GM21447 (cell line): ENCODE data around the gene S100A4.
A peak's percentile ranks its signal among the peaks of the same experiment; 100 is the strongest.
"Not testable (repeated sequence)": the region's sequence is repeated elsewhere in the genome, so short reads cannot be mapped to it uniquely, and the experiment has no call there.

Source experiments
- ATAC-seq: cut with Tn5 transposase; IDR thresholded peaks from one replicate; pipeline ENCODE4 v1.9.1; 2021; ENCODE audit not compliant: unreplicated experiment

Gene S100A4

DNA sequence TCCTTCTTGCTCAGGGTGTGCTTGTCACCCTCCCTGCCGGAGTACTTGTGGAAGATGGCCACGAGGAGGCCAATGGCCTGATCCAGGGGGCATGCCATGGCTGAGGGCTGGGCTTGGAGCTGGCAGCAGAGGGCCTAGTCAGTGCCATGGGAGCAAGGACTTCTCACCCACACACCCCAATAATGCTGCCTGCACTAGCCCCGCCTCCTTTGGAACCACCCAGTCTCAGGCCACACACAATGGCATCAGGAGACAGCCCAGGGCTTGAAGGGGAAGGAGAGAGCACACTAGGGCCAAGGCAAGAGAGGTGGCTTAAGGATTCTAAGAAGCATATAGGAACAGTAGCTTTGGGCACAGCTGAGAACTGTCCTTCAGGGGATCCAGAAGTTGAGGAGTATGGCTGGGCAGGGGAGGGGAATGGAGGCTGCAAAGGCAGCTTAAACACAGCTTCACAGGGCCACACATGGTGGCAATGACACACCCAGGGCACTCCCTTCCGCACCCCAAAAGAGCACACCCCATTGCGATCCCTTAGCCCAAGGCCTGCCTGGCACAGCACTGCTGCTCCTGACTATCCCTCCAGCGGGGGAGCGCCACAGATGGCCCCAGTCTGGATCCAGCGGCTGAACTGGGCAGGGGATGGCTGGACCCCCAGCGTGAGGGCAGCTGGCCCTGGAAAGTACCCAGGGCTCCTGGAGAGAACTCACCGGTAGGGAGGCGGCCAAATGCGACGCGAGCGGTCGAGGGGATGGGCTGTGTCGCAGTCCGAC is 10.2 kb downstream of the S100A4 start, which contains the start of gene S100A6:
Gene S100A6 (minus strand): TSS at position 750 of the 770 bp plus-strand sequence. CDS start 652 bp downstream, at position 98.
- ATAC-seq, result peak; percentile 22

DNA sequence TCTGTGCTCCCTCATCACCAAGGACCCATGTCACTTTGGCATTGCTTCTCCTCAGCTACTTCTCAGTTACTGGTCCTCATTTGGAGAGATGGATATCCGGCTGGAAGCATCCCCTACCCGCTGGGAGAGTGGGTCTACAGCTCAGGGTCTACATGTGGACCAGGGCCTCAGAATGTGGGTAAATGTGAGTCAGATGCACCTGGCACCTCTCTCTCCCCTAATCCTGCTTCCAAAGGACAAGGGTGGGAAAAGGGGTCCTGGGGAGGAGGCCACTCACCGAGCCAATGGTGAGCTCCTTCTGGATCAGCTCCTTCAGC is 10.7 kb downstream of the S100A4 start:
- no peak for ATAC-seq

- no peak for ATAC-seq
Measured at GRCh38 chr1:153534226-153534924, 11.2 kb downstream of the S100A4 start.

GRCh38 chr1:153533689-153534201 is 11.9 kb downstream of the S100A4 start:
- ATAC-seq, result no peak

DNA sequence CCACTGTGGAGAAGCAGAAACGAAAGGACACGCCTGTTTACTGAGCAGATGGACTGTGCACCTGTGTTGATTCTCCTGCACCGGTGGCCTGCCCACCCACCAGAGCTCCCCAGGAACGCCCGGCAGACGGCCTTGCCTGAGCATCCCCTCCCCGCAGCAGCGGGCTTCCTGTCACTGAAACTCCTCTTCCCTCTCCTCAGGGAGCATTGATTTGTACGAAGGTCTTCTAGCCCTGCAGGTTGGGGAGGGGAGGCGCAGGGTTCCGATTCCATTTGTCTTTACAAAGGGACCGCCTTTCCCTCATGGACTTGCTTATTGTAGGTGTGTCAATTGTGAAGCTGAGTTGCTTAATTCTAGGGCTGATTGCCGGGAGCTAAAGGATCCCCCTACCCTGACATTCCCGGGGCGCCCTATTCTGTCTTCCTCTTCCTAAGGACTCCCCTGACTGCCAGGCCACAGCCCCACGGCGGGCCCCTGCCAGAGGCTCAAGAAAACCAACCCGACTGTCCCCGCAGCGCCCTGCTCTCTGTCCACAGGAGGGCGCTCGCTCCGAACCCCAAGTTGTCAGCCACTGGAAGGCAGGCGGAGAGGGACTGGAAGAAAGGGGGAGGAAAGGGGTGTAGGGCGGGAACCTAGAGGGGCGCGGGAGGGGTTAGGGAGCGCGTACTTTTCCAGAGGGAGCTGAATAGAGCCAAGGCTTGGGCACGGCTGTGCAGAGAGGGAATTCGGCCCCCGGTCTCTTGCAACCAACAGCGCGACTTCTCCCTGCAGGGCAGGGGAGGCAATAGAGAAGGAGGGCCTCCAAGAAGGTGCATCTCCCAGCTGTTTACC is 12.6 kb downstream of the S100A4 start:
- no peak for ATAC-seq

- no peak for ATAC-seq
Measured at GRCh38 chr1:153532181-153532580, 13.4 kb downstream of the S100A4 start.

DNA sequence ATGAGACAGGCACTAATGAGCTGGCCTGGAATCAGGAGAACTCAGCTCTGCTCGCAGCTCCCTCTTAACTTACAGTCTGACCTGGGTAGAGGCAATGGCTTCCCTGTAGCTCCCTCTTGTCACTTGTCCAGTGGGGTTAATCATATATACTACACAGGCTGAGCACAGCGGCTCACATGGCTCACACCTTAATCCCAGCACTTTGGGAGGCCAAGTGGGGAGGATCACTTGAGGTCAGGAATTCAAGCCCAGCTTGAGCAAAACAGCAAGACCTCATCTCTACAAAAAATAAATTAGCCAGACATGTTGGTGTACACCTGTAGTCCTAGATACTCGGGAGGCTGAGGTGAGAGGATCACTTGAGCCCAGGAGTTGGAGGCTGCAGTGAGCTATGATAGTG is 14.0 kb downstream of the S100A4 start:
- ATAC-seq, result no peak

DNA sequence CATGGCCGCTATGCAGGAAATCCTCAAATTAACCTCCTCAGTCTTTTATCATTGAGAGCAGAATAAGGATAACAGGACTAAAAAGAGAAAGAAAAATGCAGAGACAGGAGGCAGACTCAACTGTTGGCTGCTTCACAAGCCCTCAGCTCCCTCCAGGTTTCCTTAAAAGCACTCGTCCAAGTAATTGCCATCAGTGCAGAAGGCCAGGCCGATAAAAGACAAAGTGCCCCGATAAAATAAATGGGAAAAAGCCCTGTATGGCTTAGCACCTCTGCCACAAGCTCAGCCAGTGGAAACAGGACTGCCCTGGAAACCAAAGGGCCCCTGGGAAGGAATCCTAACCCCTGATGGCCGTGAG is 17.9 kb downstream of the S100A4 start:
- ATAC-seq, result no peak

DNA sequence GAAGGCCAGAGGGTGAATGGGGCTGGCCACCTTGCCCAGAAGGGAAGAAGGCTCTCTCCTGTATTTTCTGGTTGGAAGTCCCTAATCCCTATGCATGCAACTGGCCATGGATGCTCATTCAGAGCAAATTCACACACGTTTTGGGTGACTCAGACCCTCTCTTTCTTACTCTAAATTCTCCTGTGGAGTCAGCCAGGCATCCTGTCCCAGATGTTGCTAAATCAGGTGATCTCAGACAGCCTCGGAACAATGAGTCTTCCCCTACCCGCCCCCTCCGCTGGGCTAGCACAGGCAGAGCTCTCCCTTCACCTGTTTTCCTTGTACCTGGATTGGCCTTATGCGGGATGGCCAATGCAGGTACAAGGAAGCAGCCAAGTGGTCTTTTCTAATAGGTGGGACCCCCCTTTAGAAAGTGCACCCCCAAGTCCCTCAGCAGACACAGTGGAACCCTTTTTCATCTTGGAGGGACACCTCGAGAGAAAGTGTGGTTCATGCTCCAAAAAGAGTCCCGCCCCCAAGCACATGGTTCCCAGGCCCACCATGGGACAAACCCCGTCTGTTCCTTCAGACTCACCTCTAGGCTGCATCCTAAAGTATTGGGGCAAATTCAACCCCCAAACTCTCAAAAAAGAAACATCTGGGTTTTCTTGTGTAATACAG is 18.5 kb downstream of the S100A4 start:
- ATAC-seq, result no peak

DNA sequence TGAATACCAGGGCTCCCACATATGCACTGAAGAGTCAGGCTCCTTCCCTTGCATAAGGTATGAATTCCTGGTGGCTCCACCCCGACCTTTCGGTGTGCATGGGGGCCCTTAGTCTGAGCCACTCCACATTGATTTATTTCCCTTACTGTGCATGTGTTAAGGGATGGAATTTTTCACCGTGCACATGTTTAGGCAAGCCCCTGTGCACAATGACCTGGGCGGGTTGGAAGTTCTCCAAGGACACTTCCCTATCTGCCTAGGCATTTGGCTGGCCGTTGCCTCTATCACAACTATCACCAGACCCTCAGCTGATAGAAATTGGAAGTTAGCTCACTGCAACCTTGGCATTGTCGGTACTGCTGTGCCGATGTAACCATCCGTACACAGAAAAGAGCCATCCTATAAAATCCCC is 19.5 kb downstream of the S100A4 start:
- no peak for ATAC-seq

GRCh38 chr1:153525088-153525728 is 20.4 kb downstream of the S100A4 start:
- ATAC-seq, result no peak

DNA sequence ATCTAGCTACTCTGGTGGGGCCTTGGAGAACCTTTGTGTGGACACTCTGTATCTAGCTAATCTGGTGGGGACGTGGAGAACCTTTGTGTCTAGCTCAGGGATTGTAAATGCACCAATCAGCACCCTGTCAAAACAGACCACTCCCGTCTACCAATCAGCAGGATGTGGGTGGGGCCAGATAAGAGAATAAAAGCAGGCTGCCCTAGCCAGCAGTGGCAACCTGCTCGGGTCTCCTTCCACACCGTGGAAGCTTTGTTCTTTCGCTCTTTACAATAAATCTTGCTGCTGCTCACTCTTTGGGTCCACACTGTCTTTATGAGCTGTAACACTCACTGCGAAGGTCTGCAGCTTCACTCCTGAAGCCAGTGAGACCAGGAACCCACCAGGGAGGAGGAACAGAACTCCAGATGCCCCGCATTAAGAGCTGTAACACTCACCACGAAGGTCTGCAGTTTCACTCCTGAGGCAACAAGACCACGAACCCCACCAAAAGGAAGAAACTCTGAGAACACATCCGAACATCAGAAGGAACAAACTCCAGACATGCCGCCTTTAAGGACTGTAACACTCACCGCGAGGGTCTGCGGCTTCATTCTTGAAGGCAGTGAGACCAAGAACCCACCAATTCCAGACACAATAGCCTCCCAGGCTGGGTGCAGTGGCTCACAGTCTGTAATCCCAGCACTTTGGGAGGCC is 23.1 kb downstream of the S100A4 start:
- ATAC-seq, result not testable (repeated sequence)

GRCh38 chr1:153521808-153522207 is 23.8 kb downstream of the S100A4 start:
- not testable (repeated sequence) for ATAC-seq

DNA sequence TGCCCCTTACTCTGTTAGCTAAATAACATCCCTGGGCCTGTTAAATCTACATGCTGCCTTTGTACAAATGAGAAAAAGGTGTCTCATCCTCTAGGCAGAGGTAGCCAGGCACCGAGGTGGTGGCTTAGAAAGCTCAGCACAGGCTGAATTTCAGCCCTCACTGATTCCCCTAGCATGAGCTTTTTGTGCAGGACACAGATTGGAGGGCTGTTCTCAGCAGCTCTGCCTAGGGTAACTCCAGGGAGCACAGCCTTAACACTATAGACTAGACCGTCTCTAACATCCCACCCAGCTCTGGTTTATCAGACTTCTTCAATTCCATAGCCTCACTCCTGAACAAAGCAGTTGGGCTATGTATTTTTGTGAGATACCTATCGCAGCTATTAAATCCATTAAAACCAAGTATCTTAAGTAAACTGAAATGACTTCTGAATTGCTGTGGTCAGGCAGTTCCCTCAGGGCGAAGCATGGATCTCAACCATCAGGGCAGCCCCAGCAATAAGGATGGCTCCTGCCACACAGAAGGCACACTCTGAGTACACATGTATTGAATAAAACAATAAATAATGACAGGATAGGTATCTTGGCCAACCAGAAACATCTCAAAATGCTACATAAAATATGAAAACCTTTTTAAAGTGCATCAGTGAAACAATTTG is 24.7 kb downstream of the S100A4 start:
- ATAC-seq, result no peak

DNA sequence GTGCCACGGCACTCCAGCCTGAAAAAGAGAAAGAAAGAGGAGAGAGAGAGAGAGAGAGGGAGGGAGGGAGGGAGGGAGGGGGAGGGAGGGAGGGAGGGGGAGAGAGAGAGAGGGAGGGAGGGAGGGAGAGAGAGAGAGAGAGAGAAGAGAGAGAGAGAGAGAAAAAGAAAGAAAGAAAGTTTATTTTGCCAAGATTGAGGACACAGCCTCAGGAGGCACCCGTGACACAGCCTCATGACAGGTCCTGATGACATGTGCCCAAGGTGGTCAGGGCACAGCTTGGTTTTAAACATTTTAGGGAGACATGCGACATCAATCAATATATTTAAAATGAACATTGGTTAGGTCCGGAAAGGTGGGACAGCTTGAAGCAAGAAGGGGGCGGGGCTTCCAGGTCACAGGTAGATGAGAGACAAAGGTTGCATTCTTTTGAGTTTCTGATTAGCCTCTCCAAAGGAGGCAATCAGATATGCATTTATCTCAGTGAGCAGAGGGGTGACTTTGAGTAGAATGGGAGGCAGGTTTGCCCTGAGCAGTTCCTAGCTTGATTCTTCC is 25.4 kb downstream of the S100A4 start:
- not testable (repeated sequence) for ATAC-seq

GRCh38 chr1:153519242-153519641 is 26.4 kb downstream of the S100A4 start:
- no peak for ATAC-seq

DNA sequence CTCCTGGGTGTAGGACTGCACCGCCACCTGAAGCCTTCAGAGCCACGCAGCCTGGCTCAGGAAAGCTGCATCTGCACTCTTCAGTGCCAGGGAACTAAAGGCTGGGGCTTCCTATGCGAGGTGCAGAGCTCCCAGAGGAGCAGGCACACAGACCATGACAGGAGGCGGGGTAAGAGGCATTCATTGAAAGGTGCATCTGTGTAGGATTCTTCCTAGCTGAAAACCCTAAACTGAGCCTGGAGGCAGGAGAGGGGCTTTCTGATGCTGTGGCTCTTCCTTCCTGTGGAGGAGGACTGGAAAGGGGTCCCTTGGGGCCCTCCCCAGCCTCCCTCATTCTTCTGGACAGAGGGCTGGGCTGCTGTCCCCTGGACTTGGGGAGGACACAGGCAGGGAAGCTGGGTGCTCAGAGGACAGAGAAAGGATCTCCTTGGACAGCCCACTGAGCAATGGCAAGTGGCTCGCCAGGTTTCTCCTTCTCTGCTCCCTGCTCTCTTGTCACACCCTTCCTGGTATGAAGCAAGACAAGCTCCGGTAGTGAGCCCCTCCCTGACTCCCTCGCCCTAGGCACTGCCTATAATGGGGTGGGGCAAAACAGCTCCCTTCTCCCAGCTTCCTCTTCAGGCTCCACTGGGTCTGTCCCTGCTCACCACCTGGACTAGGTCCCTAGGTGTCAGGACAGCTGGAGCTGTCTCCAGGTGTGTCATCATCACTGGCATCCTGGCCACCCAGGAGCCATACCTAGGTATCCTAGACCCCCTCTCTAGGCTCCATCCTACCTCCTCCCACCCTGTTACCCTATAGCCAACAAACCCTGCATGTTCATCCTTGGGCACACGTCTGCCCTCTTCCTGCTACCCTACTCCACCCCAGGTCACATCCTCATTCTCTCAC is 29.9 kb downstream of the S100A4 start:
- no peak for ATAC-seq

DNA sequence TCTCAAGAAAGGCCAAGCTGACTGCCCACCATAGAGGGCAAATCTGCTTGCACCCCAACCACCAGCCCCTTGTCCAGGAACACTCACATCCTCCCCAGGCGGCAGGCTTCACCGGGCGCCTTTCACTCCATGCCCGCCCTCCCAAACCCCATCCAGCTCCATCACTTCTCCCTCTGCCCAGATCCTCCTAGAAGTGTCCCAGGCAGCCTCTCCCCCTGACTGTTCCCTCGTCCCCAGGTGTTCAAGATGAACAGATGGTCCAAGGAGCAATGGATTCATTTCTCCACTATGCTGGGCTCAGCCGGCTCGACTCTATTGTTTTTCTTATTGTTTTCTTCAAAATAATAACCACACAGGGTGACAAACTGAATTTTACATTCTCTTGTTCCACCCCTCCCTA is 31.9 kb downstream of the S100A4 start:
- no peak for ATAC-seq
